Type B pancreatic cell (in vitro differentiated cells): Measurements from ENCODE around the gene PHACTR1. TPM values are rescaled to one million over a fixed set of nuclear protein-coding genes. Genes with fewer than 3 reads are reported as not detected.

Experiments used
- DNase-seq: peaks from one replicate; pipeline ENCODE4 v3.0.0; 2021; ENCODE audit warnings: mixed read lengths; ENCODE audit not compliant: unreplicated experiment; ENCODE audit errors: extremely low spot score
- H3K27ac Mint-ChIP-seq: 2 replicates; pipeline ENCODE4 v1.8.0; 2021; ENCODE audit warnings: mild to moderate bottlenecking, mixed read lengths
- H3K27me3 Mint-ChIP-seq: 2 replicates; pipeline ENCODE4 v1.8.0; 2021; ENCODE audit warnings: mixed read lengths
- H3K36me3 Mint-ChIP-seq: 2 replicates; pipeline ENCODE4 v1.8.0; 2021; ENCODE audit warnings: mixed read lengths
- H3K4me1 Mint-ChIP-seq: one replicate; pipeline ENCODE4 v1.8.0; 2021; ENCODE audit warnings: mixed read lengths; ENCODE audit not compliant: unreplicated experiment
- H3K4me3 Mint-ChIP-seq: 2 replicates; pipeline ENCODE4 v1.8.0; 2021; ENCODE audit warnings: mild to moderate bottlenecking, mixed read lengths
- H3K9me3 Mint-ChIP-seq: 2 replicates; pipeline ENCODE4 v1.8.0; 2021; ENCODE audit warnings: mixed read lengths
- CTCF ChIP-seq: fragments of 200-600 bp; sonication (generic); conservative IDR thresholded peaks from 2 replicates; pipeline ENCODE4 v1.5.0; 2021; ENCODE audit warnings: antibody characterized with exemption, mild to moderate bottlenecking
- total RNA-seq: library from RNA; stranded (reverse); gene quantifications from 2 replicates; pipeline ENCODE4 v1.2.1, GENCODE V29; 2021; ENCODE audit warnings: low replicate concordance

Gene PHACTR1
- total RNA-seq, 1 donor from 2014 or later = 12.3 TPM

- H3K4me1 Mint-ChIP-seq = peaks cover 6% of the 10 kb centered on the region
- no peak overlapping the region for H3K27ac Mint-ChIP-seq
- no peaks in the 10 kb centered on the region for H3K36me3 Mint-ChIP-seq
- H3K27me3 Mint-ChIP-seq = no peaks in the 10 kb centered on the region
- peaks cover 10% of the 10 kb centered on the region for H3K9me3 Mint-ChIP-seq
- no peak overlapping the region for H3K4me3 Mint-ChIP-seq
- no peak for TF ChIP-seq CTCF
- DNase-seq = no peak
Observed at GRCh38 chr6:13338038-13338437, 621.5 kb downstream of the PHACTR1 start.
